K562 (cell line): ENCODE measurements around the gene SYTL5. TPM values are rescaled to one million over a fixed set of nuclear protein-coding genes. Genes with fewer than 3 reads are reported as not detected.

Experiments
- ATAC-seq: fragments of 200-7000 bp; cut with Tn5 transposase; 3 replicates; pipeline ENCODE4 v1.9.1; 2020; ENCODE audit warnings: moderate library complexity
- BruUV-seq: library from RNA; stranded (reverse); fragments of 400-500 nt; replicated peaks from 2 replicates; lab custom pipeline; 2021; lab: Mats Ljungman, UMichigan
- CTCF ChIA-PET: fragments of 300-600 bp; formaldehyde crosslinking; extraction: SDS; loops from one replicate; lab custom pipeline; 2021; ENCODE audit warnings: low intra/inter-chr PET ratio; lab: Yijun Ruan, JAX
- POLR2A ChIA-PET: fragments of 300-600, 350-650 bp; sonication (Branson Sonifier 250); formaldehyde crosslinking; extraction: SDS; loops from one replicate; lab custom pipeline; 2021; ENCODE audit warnings: antibody characterized with exemption, inconsistent platforms; lab: Yijun Ruan, JAX
- DNase-seq, 4 experiments: peaks; one replicate each; pipeline versions ENCODE4 v3.0.0 to v3.0.0-alpha.2; 2011 to 2018; ENCODE audit warnings: low spot score in 3 of 4, mixed read lengths in 3 of 4; ENCODE audit errors: extremely low read depth in 1 of 4
- FAIRE-seq: peaks from 2 replicates; lab custom pipeline; 2011; peaks lifted over from hg19 to GRCh38; lab: Jason Lieb, UNC
- H2AFZ ChIP-seq: 2 replicates; pipeline ENCODE4 v1.6.0; 2011; ENCODE audit warnings: low read depth, low read length, control low read depth, inconsistent platforms
- H3K27ac ChIP-seq: fragments of 200-600 bp; 3 replicates; pipeline ENCODE4 v1.8.0; 2011; ENCODE audit warnings: low read depth, mild to moderate bottlenecking, control low read depth, inconsistent platforms, low read length, moderate library complexity, mixed read lengths; ENCODE audit errors: extremely low read depth
- H3K27me3 ChIP-seq, 2 experiments: fragments of 300-600 bp in 1 of 2; 2 replicates in 1 of 2; 3 replicates in 1 of 2; pipeline versions ENCODE4 v1.6.0 to v1.8.0; 2011; ENCODE audit warnings: inconsistent platforms in 2 of 2, low read length in 2 of 2, mild to moderate bottlenecking in 1 of 2, mixed read lengths in 1 of 2, moderate library complexity in 1 of 2; ENCODE audit not compliant: control insufficient read depth in 2 of 2, insufficient read depth in 2 of 2
- H3K36me3 ChIP-seq: fragments of 300-600 bp; 3 replicates; pipeline ENCODE4 v1.8.0; 2011; ENCODE audit warnings: mild to moderate bottlenecking, low read length, inconsistent platforms; ENCODE audit not compliant: control insufficient read depth, insufficient read depth
- H3K4me1 ChIP-seq, 2 experiments: fragments of 200-600 bp in 1 of 2; replicated peaks in 1 of 2; 2 replicates in 1 of 2; 3 replicates in 1 of 2; pipeline versions ENCODE4 v1.5.1 to v1.8.0; 2011; ENCODE audit warnings: inconsistent platforms in 2 of 2, low read length in 2 of 2, mild to moderate bottlenecking in 1 of 2, mixed read lengths in 1 of 2, moderate library complexity in 1 of 2; ENCODE audit not compliant: control insufficient read depth in 2 of 2, insufficient read depth in 2 of 2
- H3K4me2 ChIP-seq: 2 replicates; pipeline ENCODE4 v1.6.1; 2011; ENCODE audit warnings: low read length, control low read depth, inconsistent platforms, mixed read lengths; ENCODE audit not compliant: insufficient read depth
- H3K4me3 ChIP-seq: fragments of 200-600 bp; sonication (generic), shearing (Covaris generic); 2 replicates; pipeline ENCODE4 v1.5.1; 2016; ENCODE audit warnings: control low read depth, inconsistent platforms
- H3K79me2 ChIP-seq: fragments of 200-600 bp; 3 replicates; pipeline ENCODE4 v1.8.0; 2011; ENCODE audit warnings: low read length, inconsistent platforms; ENCODE audit not compliant: control insufficient read depth, insufficient read depth
- H3K9ac ChIP-seq, 2 experiments: 2 replicates each; pipeline versions ENCODE4 v1.6.0 to v1.6.1; 2011; ENCODE audit warnings: low read depth in 2 of 2, low read length in 2 of 2, control low read depth in 1 of 2, inconsistent platforms in 1 of 2, mild to moderate bottlenecking in 1 of 2, mixed read lengths in 1 of 2; ENCODE audit not compliant: insufficient read depth in 1 of 2
- H3K9me1 ChIP-seq: one replicate; pipeline ENCODE4 v1.6.0; 2011; ENCODE audit warnings: inconsistent platforms, mild to moderate bottlenecking, low read length, moderate library complexity; ENCODE audit not compliant: control insufficient read depth, insufficient read depth
- H3K9me3 ChIP-seq: replicated peaks from 2 replicates; pipeline ENCODE4 v1.5.1; 2011; ENCODE audit warnings: low read depth, low read length, inconsistent platforms; ENCODE audit not compliant: control insufficient read depth, insufficient read depth
- H4K20me1 ChIP-seq: replicated peaks from 2 replicates; pipeline ENCODE4 v1.6.1; 2011; ENCODE audit warnings: low read length, inconsistent platforms, mixed read lengths; ENCODE audit not compliant: control insufficient read depth, insufficient read depth
- CSDE1 ChIP-seq, 2 experiments: fragments of 450-650 bp; IDR thresholded peaks; 2 replicates each; pipeline ENCODE4 v1.6.1; 2016; ENCODE audit warnings: mild to moderate bottlenecking in 1 of 2
- MED1 ChIP-seq: sonication (generic); formaldehyde crosslinking; IDR thresholded peaks from 2 replicates; pipeline ENCODE4 v1.8.1; 2023; ENCODE audit warnings: missing genetic modification reagents, borderline replicate concordance
- NR2C1 ChIP-seq, 2 experiments: fragments of 450-650 bp; IDR thresholded peaks; 2 replicates each; pipeline ENCODE4 v1.6.1; 2017; ENCODE audit warnings: mild to moderate bottlenecking in 2 of 2, antibody characterized with exemption in 1 of 2, inconsistent platforms in 1 of 2, missing compliant biosample characterization in 1 of 2, missing genetic modification characterization in 1 of 2
- NR4A1 ChIP-seq, 2 experiments: fragments of 250-450 bp in 1 of 2; fragments of 450-650 bp in 1 of 2; sonication (Bioruptor Pico) in 1 of 2; IDR thresholded peaks; 2 replicates each; pipeline versions ENCODE4 v1.4.0 to v1.6.1; 2016 to 2020; ENCODE audit warnings: mild to moderate bottlenecking in 2 of 2, missing compliant biosample characterization in 1 of 2, missing genetic modification characterization in 1 of 2, moderate library complexity in 1 of 2
- RBM14 ChIP-seq: fragments of 200-400 bp; formaldehyde crosslinking; IDR thresholded peaks from 2 replicates; pipeline ENCODE4 v1.6.1; 2018; ENCODE audit warnings: low read depth, mild to moderate bottlenecking, low read length, moderate library complexity, borderline replicate concordance; ENCODE audit not compliant: insufficient read depth
- SIN3B ChIP-seq: fragments of 450-650 bp; IDR thresholded peaks from 2 replicates; pipeline ENCODE4 v1.6.1; 2017; ENCODE audit warnings: low read depth, mild to moderate bottlenecking, moderate library complexity
- SMARCB1 ChIP-seq: IDR thresholded peaks from 2 replicates; pipeline ENCODE4 v1.6.1; 2011; ENCODE audit warnings: improper control_type of control experiment, low read depth; ENCODE audit not compliant: insufficient read length
- XRCC4 ChIP-seq: IDR thresholded peaks from one replicate; pipeline ENCODE4 v1.6.1; 2011; ENCODE audit not compliant: insufficient read depth, insufficient read length; ENCODE audit errors: extremely low read depth
- ZNF3 ChIP-seq: fragments of 250-450 bp; sonication (Bioruptor Pico); IDR thresholded peaks from 2 replicates; pipeline ENCODE4 v1.5.0; 2021; ENCODE audit warnings: mild to moderate bottlenecking, moderate library complexity
- WGBS: fragments of 100-300 bp; shearing (Covaris generic); methylation state at CpG from one replicate; pipeline ENCODE4 v1.1.6; 2016; ENCODE audit warnings: low coverage, mixed read lengths; ENCODE audit not compliant: insufficient coverage; ENCODE audit errors: missing lambda C conversion rate; 5-methylcytosine and 5-hydroxymethylcytosine counted together
- in situ Hi-C: fragments of 300-500 bp; cut with MboI; formaldehyde crosslinking; loops from 4 replicates; pipeline ENCODE4 v1.15.0; 2018; ENCODE audit warnings: inconsistent platforms, mixed read lengths
- intact Hi-C: fragments of 100-400 bp; cut with micrococcal nuclease; formaldehyde crosslinking; loops from 2 replicates; pipeline ENCODE4 v1.14.2; 2022
- polyA plus RNA-seq, 8 experiments: library from polyadenylated mRNA; depleted of rRNA in 4 of 8; stranded (reverse) in 5 of 8; unstranded in 3 of 8; fragments of >200 nt; fragmentation: Nextera tagmentation in 2 of 8; fragmentation: Illumina TruSeq in 1 of 8; extraction: Ambion mirVana in 2 of 8; extraction: Trizol in 1 of 8; gene quantifications; 2 replicates each; pipeline versions ENCODE4 v1.2.1 to v1.2.3, GENCODE V29; 2011 to 2014; ENCODE audit warnings: inconsistent platforms in 1 of 8, missing spikeins in 1 of 8
- total RNA-seq, 7 experiments: library from RNA; depleted of rRNA in 6 of 7; stranded (reverse); fragments of >200 nt in 6 of 7; fragmentation: Illumina TruSeq in 2 of 7; extraction: Trizol in 2 of 7; gene quantifications; 2 replicates each; pipeline versions ENCODE4 v1.2.1 to v1.2.3, GENCODE V29; 2011 to 2021; ENCODE audit warnings: low replicate concordance in 1 of 7
- TF ChIP-seq, protein P1 (sequence below): IDR thresholded peaks from 2 replicates; pipeline ENCODE4 v1.6.1; 2016; ENCODE audit warnings: missing genetic modification characterization, missing compliant biosample characterization
- TF ChIP-seq, protein P2 (sequence below): IDR thresholded peaks from 2 replicates; pipeline ENCODE4 v1.6.1; 2012; ENCODE audit warnings: low read depth, low read length, improper control_type of control experiment, borderline replicate concordance

SYTL5 gene
- total and polyA plus RNA-seq, 9 of the 15 experiments (the other 6 are each of a cell fraction or from before 2014, with no cell fraction given): 0.01 to 0.25 (median 0.09) TPM

GRCh38 chrX:38038501-38038900 is 32.1 kb downstream of the SYTL5 start (continued):
- TF ChIP-seq SMARCB1 (no peak), SIN3B (no peak), RBM14 (no peak), NR2C1 (IDR thresholded peaks at IDR 0.05) (no peak), NR2C1 (tag; IDR thresholded peaks at IDR 0.05) (no peak), NR4A1 (CRISPR knock-in tag; IDR thresholded peaks at IDR 0.05) (no peak), NR4A1 (tag; IDR thresholded peaks at IDR 0.05) (no peak)
- TF ChIP-seq, protein P1, sequence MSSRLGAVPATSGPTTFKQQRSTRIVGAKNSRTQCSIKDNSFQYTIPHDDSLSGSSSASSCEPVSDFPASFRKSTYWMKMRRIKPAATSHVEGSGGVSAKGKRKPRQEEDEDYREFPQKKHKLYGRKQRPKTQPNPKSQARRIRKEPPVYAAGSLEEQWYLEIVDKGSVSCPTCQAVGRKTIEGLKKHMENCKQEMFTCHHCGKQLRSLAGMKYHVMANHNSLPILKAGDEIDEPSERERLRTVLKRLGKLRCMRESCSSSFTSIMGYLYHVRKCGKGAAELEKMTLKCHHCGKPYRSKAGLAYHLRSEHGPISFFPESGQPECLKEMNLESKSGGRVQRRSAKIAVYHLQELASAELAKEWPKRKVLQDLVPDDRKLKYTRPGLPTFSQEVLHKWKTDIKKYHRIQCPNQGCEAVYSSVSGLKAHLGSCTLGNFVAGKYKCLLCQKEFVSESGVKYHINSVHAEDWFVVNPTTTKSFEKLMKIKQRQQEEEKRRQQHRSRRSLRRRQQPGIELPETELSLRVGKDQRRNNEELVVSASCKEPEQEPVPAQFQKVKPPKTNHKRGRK (tag): no peak
- TF ChIP-seq, protein P2, sequence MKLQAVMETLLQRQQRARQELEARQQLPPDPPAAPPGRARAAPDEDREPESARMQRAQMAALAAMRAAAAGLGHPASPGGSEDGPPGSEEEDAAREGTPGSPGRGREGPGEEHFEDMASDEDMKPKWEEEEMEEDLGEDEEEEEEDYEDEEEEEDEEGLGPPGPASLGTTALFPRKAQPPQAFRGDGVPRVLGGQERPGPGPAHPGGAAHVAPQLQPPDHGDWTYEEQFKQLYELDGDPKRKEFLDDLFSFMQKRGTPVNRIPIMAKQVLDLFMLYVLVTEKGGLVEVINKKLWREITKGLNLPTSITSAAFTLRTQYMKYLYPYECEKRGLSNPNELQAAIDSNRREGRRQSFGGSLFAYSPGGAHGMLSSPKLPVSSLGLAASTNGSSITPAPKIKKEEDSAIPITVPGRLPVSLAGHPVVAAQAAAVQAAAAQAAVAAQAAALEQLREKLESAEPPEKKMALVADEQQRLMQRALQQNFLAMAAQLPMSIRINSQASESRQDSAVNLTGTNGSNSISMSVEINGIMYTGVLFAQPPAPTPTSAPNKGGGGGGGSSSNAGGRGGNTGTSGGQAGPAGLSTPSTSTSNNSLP: no peak

DNA sequence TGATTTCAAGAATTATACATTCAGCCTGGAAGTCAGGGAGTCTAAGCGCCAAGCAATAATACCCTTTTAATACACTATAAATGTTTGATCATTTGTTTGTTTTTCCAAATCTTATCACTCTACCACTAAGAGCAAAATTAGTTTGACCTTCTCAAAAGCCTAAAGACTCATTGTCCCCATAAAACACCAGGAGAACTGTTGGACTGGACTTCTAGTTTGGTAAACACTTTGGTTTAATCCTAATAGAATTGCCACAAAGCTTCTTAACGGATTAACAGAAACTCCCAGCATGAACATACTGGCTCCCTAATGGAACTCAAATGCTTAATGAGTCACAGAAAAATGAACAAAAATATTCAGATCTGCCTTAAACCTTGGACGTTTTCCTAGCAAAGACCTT is 34.9 kb downstream of the SYTL5 start:
- no peak for DNase-seq
- no peak for ATAC-seq
- TF ChIP-seq ZNF3 (CRISPR knock-in tag) (no peak), CSDE1 (IDR thresholded peaks at IDR 0.05) (no peak), XRCC4 (no peak), MED1 (no peak)
- Histone ChIP-seq H3K9ac (no peak overlapping the region), H3K9me3 (no peaks in the 10 kb centered on the region), H3K9me1 (no peaks in the 10 kb centered on the region), H3K4me2 (no peak overlapping the region), H2AFZ (no peak overlapping the region), H3K79me2 (no peaks in the 10 kb centered on the region), H3K4me1 (no peaks in the 10 kb centered on the region), H4K20me1 (no peaks in the 10 kb centered on the region), H3K27me3 (no peaks in the 10 kb centered on the region), H3K27ac (no peak overlapping the region), H3K4me3 (no peak overlapping the region), H3K36me3 (no peaks in the 10 kb centered on the region)
- CTCF ChIA-PET: no interaction called here
- WGBS: 17% methylated on average over 3 of the region's 3 CpGs
- intact Hi-C loops (no loop called here), in situ Hi-C loops (no loop called here)
- BruUV-seq: no TSS peak
- POLR2A ChIA-PET: no interaction called here
- FAIRE-seq: no peak
